PC-3 (cell line): Measurements from ENCODE around the gene ATXN2L. TPM values are rescaled to one million over a fixed set of nuclear protein-coding genes. Genes with fewer than 3 reads are reported as not detected.
A peak's percentile ranks its signal among the peaks of the same experiment; 100 is the strongest.

Experiments used
- ATAC-seq: fragments of 200-7000 bp; cut with Tn5 transposase; 2 replicates; pipeline ENCODE4 v1.9.1; 2020; ENCODE audit warnings: mild to moderate bottlenecking, moderate library complexity
- BruUV-seq: library from RNA; stranded (reverse); fragments of 400-500 nt; replicated peaks from 2 replicates; lab custom pipeline; 2021; lab: Mats Ljungman, UMichigan
- CTCF ChIA-PET: fragments of 300-600 bp; sonication (Branson Sonifier 250); formaldehyde crosslinking; loops from one replicate; lab custom pipeline; 2022; ENCODE audit warnings: antibody characterized with exemption; lab: Charles Lee
- POLR2A ChIA-PET: fragments of 300-600 bp; sonication (Branson Sonifier 250); formaldehyde crosslinking; loops from one replicate; lab custom pipeline; 2022; ENCODE audit warnings: antibody characterized with exemption; ENCODE audit not compliant: unreplicated experiment; lab: Charles Lee
- DNase-seq: peaks from one replicate; pipeline ENCODE4 v3.0.0-alpha.2; 2015
- H2AFZ ChIP-seq: fragments of 300-600 bp; sonication (generic); 2 replicates; pipeline ENCODE4 v1.6.0; 2016; ENCODE audit warnings: antibody characterized with exemption, low read length
- H3F3A ChIP-seq: fragments of 300-600 bp; sonication (generic); one replicate; pipeline ENCODE4 v1.6.0; 2017; ENCODE audit warnings: antibody characterized with exemption, low read length, control low read depth, mild to moderate bottlenecking; ENCODE audit not compliant: unreplicated experiment
- H3K27ac ChIP-seq: fragments of 300-600 bp; sonication (generic); 2 replicates; pipeline ENCODE4 v1.5.1; 2016; ENCODE audit warnings: mild to moderate bottlenecking, low read length
- H3K27me3 ChIP-seq: fragments of 300-600 bp; sonication (generic); 2 replicates; pipeline ENCODE4 v1.6.1; 2016; ENCODE audit warnings: low read length, mixed read lengths
- H3K36me3 ChIP-seq: fragments of 300-600 bp; sonication (generic); 2 replicates; pipeline ENCODE4 v1.6.1; 2016; ENCODE audit warnings: low read depth, mixed run types, low read length, mixed read lengths
- H3K4me1 ChIP-seq: fragments of 300-600 bp; sonication (generic); 2 replicates; pipeline ENCODE4 v1.5.1; 2016; ENCODE audit warnings: low read length; ENCODE audit not compliant: insufficient read depth
- H3K4me2 ChIP-seq: fragments of 300-600 bp; sonication (generic); 2 replicates; pipeline ENCODE4 v1.6.0; 2016; ENCODE audit warnings: low read length
- H3K4me3 ChIP-seq: fragments of 300-600 bp; sonication (generic); 2 replicates; pipeline ENCODE4 v1.5.1; 2016; ENCODE audit warnings: mild to moderate bottlenecking, low read length, mixed read lengths
- H3K79me2 ChIP-seq: fragments of 300-600 bp; sonication (generic); 2 replicates; pipeline ENCODE4 v1.6.1; 2017; ENCODE audit warnings: low read length, mixed read lengths
- H3K9ac ChIP-seq: fragments of 300-600 bp; sonication (generic); 2 replicates; pipeline ENCODE4 v1.6.0; 2016; ENCODE audit warnings: mild to moderate bottlenecking, low read length
- H3K9me2 ChIP-seq: fragments of 300-600 bp; sonication (generic); replicated peaks from 2 replicates; pipeline ENCODE4 v1.6.1; 2016; ENCODE audit warnings: mixed run types, low read length, mixed read lengths
- H3K9me3 ChIP-seq: fragments of 300-600 bp; sonication (generic); 2 replicates; pipeline ENCODE4 v1.6.1; 2016; ENCODE audit warnings: low read length, mixed read lengths
- H4K20me1 ChIP-seq: fragments of 300-600 bp; sonication (generic); 2 replicates; pipeline ENCODE4 v1.6.1; 2016; ENCODE audit warnings: low read length, mixed read lengths
- EZH2 ChIP-seq: fragments of 300-600 bp; sonication (generic); IDR thresholded peaks from one replicate; pipeline ENCODE4 v1.6.1; 2017; ENCODE audit warnings: antibody characterized with exemption, mild to moderate bottlenecking, low read length; ENCODE audit not compliant: unreplicated experiment
- EZH2phosphoT487 ChIP-seq: fragments of 300-600 bp; sonication (generic); IDR thresholded peaks from 2 replicates; pipeline ENCODE4 v1.6.1; 2018; ENCODE audit warnings: mild to moderate bottlenecking, antibody characterized with exemption, low read length, borderline replicate concordance
- intact Hi-C: fragments of 100-400 bp; cut with micrococcal nuclease; formaldehyde crosslinking; loops from 2 replicates; pipeline ENCODE4 v1.9.0; 2023
- total RNA-seq: library from RNA; depleted of rRNA; stranded (reverse); fragments of >200 nt; gene quantifications from 2 replicates; pipeline ENCODE4 v1.2.3, GENCODE V29; 2014
- TF ChIP-seq, protein P1 (sequence below): fragments of 300-600 bp; sonication (generic); conservative IDR thresholded peaks from 2 replicates; pipeline ENCODE4 v1.5.1; 2017; ENCODE audit warnings: antibody characterized with exemption, low read depth, mild to moderate bottlenecking, low read length

The ATXN2L gene
- total RNA-seq, 1 experiment from 2014 or later = 65.8 TPM

DNA sequence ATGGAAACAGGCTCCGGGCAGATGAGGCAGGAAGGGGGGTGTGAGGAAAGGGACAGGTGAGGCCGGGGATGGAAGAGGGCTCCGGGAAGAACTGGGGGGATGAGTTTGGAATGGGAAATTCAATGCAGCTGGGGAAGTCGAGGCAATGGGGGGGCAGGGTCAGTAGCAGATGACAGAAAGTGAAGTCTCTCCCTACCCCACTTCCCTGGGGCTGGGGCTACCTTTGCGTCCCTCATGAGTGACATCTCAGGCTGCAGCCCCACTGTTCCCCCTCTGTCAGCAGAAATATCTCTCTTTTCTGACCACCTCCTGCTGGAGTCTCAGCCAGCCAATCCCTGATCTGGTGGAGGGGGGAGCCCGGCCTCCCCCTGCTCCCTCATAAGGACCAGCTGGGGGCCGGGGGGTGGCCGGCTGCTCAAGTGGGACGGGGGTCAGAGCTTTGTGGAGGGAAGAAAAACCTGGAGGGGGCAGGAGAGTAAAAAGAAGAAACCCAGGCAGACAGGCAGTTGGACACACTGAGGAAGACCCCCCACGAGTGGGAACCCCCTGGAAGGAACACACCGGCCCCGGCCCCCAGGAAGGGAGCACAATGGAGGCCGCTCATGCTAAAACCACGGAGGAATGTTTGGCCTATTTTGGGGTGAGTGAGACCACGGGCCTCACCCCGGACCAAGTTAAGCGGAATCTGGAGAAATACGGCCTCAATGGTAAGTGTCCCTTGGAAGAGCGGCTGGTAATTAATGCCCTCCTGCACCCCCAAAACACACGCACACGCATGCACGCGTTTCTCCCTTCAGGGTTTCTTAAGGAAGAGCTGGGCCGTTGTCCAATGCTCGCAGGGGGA, 55.5 kb downstream of the ATXN2L start, which contains the start of gene ATP2A1:
Gene ATP2A1 (plus strand): TSS at position 406 of the 844 bp plus-strand sequence. CDS start 184 bp downstream, at position 590.
- TF ChIP-seq EZH2phosphoT487 (no peak), EZH2 (no peak)
- TF ChIP-seq, protein P1, sequence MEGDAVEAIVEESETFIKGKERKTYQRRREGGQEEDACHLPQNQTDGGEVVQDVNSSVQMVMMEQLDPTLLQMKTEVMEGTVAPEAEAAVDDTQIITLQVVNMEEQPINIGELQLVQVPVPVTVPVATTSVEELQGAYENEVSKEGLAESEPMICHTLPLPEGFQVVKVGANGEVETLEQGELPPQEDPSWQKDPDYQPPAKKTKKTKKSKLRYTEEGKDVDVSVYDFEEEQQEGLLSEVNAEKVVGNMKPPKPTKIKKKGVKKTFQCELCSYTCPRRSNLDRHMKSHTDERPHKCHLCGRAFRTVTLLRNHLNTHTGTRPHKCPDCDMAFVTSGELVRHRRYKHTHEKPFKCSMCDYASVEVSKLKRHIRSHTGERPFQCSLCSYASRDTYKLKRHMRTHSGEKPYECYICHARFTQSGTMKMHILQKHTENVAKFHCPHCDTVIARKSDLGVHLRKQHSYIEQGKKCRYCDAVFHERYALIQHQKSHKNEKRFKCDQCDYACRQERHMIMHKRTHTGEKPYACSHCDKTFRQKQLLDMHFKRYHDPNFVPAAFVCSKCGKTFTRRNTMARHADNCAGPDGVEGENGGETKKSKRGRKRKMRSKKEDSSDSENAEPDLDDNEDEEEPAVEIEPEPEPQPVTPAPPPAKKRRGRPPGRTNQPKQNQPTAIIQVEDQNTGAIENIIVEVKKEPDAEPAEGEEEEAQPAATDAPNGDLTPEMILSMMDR = no peak
- TSS peak; percentile 14 for BruUV-seq
- H3K9me2 ChIP-seq = no peaks in the 10 kb centered on the region
- no peak within 1 kb of the TSS for H3K27ac ChIP-seq
- no peaks in the 10 kb centered on the region for H3K79me2 ChIP-seq
- no peaks in the 10 kb centered on the region for H3K9me3 ChIP-seq
- peak within 1 kb of the TSS; percentile 100 for H3K4me2 ChIP-seq
- no peaks in the 10 kb centered on the region for H4K20me1 ChIP-seq
- no peaks in the 10 kb centered on the region for H3K27me3 ChIP-seq
- no peaks in the 10 kb centered on the region for H3F3A ChIP-seq
- CTCF ChIA-PET = no interaction called here
- DNase-seq = no peak
- ATAC-seq = no peak
- no peaks in the 10 kb centered on the region; the same call in 1 of the 2 replicates for H3K36me3 ChIP-seq
- peak within 1 kb of the TSS; percentile 73 for H3K9ac ChIP-seq
- peak within 1 kb of the TSS; percentile 93 for H2AFZ ChIP-seq
- intact Hi-C loops = no loop called here
- peaks cover 8% of the 10 kb centered on the region; the same call in 1 of the 2 replicates for H3K4me1 ChIP-seq
- peak within 1 kb of the TSS; percentile 84 for H3K4me3 ChIP-seq
- POLR2A ChIA-PET = no interaction called here

DNA sequence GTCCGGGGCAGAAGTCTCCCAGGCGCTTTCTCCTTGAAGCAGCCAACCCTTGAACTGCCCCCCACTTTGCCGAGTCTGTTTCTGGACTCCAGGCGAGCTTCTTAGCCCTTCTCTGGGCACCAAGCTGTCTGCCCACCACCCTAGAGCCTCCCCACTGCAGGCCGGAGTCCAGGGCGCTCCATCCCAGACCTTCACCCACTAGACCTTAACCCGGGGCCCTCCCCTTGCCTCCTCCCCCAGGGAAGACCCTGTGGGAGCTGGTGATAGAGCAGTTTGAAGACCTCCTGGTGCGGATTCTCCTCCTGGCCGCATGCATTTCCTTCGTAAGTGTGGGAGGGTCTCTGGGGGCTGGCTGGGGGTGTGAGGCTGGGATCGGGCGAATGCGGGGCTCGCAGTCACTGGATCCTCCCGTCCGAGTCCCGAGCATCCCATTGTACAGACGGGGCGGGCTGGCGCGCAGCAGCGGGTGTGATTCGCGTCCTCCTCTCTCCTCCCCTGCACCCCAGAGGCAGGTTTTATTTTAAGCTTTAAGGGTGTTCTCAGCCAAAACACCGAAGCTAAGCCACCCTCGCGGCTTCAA, 56.6 kb downstream of the ATXN2L start:
- peaks cover 8% of the 10 kb centered on the region; the same call in 1 of the 2 replicates for H3K4me1 ChIP-seq
- no peak overlapping the region for H3K27ac ChIP-seq
- no peaks in the 10 kb centered on the region; the same call in 1 of the 2 replicates for H3K36me3 ChIP-seq
- ATAC-seq (peak; percentile 72), DNase-seq (no peak)
- no peaks in the 10 kb centered on the region for H3K79me2 ChIP-seq
- no peaks in the 10 kb centered on the region for H3K27me3 ChIP-seq
- peak overlapping the region; percentile 73 for H3K9ac ChIP-seq
- intact Hi-C loops = no loop called here
- no peaks in the 10 kb centered on the region for H4K20me1 ChIP-seq
- H3K4me2 ChIP-seq = peak overlapping the region; percentile 100
- peak overlapping the region; percentile 93 for H2AFZ ChIP-seq
- no peaks in the 10 kb centered on the region for H3K9me2 ChIP-seq
- TSS peak; percentile 35 for BruUV-seq
- no peaks in the 10 kb centered on the region for H3F3A ChIP-seq
- H3K4me3 ChIP-seq = peak overlapping the region; percentile 84
- no peaks in the 10 kb centered on the region for H3K9me3 ChIP-seq
- ChIA-PET CTCF (no interaction called here), POLR2A (no interaction called here)
- TF ChIP-seq, protein P1 = no peak
- TF ChIP-seq EZH2 (no peak), EZH2phosphoT487 (no peak)
